AG08396 (cell line): ENCODE data around the gene ALAD.
"Not testable (repeated sequence)": the region's sequence is repeated elsewhere in the genome, so short reads cannot be mapped to it uniquely, and the experiment has no call there.

Experiments used
- DNase-seq: peaks from one replicate; pipeline ENCODE4 v3.0.0; 2012; ENCODE audit warnings: low spot score, mixed read lengths

ALAD gene

DNA sequence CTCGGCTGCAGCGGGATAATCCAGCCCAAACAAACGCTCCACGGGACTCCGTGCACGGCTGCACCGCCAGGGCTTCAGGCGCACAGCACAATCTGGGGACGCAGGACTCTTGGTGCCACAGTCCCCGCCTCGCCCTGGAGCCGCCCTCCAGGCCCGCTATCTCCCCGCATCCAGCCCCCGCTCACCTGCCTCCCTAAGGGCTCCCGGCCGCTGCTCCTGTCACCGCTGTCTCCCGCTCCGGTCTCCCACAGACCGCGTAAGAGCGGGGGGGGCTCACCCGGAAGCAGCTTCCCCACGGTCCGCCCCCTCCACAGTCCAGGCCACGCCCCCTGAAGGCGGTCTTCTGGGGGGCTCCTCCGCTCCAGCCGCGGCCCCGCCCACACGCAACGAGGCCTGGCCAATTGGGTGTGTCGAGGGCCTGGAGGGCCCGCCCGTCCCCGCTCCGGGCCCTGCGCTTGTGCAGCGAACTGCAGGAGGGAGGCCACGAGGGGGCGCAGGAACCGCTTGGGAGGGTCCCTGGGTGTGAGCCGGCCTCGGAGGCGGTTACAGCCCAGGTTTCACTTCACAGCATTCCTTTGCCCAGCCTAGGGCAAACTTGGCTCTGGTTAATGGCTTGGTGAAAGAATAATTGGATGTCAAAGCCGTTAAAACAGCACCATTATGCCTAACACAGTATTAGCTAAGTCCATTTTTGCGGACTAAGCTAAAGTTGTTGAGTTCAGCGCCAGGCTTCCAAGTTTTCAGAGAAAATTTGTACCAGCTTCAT is at the start of gene ALAD:
TSS of gene ALAD (minus strand) at position 258 of the 766 bp plus-strand sequence. CDS start 7,725 bp downstream, outside the sequence.
- peak; percentile 99 for DNase-seq

GRCh38 chr9:113449376-113449775 is 48.3 kb upstream of the ALAD start:
- no peak for DNase-seq

DNA sequence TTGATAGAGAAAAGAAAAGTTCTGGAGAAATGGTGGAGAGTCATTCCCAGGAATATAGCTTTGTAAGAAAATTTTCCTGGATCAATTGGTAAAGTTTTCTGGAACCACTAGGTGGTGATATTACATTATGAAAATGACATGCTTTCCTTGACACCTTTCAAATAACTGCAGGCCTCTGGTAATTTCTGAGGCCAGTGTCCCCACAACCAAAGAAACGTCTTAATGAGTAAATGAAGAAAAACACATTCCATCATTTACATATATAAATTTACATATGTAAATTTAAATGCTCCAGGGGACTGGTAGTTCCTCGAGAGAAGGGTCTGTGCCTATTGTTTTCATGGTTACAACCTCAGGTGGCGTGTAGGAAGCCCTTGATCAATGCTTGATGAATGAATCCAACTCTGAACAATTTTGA is 45.2 kb upstream of the ALAD start:
- DNase-seq = peak; percentile 67

DNA sequence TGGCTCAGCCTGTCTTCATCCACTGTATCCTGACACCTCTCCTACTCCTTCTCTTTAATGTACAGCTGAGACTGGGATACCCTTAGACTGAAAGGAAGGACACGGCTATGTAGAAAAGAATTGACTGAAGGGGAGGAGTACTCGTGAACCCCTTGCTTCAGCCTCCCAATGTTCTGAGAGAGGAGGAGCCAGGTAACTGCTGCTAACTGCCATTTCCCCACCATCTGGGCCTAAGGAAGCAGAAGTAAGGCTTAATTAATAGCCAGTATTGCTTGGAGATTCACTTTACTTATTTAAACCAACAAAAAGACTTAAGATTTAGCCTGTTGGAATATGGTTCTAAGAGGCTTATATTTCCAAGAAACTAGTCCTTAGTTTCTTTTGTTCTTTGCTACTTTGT is 43.7 kb upstream of the ALAD start:
- no peak for DNase-seq

- not testable (repeated sequence) for DNase-seq
Measured at GRCh38 chr9:113437716-113438115, 36.6 kb upstream of the ALAD start.

GRCh38 chr9:113436728-113437515 is 35.8 kb upstream of the ALAD start:
- peak; percentile 39 for DNase-seq

DNA sequence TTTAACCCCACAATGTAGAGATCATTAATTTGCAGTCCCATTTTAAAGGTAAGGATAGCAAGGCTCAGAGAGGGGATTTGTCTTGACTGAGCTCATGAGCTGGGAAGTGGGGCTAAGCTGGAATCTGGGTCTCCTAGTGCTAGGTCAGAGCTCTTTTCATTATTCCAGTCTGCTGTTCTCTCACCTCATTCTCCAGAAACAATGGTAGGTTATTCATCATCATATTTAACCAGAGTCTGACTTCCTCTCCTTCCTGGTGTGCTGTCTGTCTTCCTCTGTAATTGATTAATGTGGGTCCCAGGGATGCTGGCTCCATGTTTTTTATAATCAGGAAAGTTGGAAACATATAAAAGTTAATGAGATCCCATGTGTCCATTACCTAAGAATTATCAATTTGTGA is 30.1 kb upstream of the ALAD start:
- no peak for DNase-seq

DNA sequence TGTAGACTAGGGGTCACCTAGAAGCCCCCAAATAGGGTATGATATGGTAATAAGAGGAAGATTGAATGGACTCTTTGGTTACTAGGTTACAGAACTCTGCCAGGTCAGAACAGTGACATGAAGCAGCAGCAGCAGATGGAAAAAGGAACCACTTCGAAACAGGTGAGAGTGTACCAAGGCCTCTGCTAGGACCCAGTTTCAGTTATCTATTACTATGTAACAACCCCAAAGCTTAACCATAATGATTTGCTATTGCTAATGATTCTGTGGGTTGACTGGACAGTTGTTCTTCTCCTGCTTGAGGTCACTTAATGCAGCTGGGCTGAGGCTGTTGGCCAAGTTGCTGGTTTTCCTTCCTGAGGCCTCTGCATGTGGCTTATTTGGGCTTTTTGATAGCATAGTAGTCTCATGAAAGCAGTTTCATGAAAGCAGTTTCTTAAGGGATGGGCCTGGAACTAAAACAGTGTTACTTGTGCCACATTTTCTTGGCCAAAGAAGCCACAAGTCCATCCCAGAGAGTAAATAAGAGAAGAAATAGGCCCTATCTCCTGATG is 27.1 kb upstream of the ALAD start:
- DNase-seq = no peak

GRCh38 chr9:113427629-113428028 is 26.5 kb upstream of the ALAD start:
- DNase-seq = no peak

DNA sequence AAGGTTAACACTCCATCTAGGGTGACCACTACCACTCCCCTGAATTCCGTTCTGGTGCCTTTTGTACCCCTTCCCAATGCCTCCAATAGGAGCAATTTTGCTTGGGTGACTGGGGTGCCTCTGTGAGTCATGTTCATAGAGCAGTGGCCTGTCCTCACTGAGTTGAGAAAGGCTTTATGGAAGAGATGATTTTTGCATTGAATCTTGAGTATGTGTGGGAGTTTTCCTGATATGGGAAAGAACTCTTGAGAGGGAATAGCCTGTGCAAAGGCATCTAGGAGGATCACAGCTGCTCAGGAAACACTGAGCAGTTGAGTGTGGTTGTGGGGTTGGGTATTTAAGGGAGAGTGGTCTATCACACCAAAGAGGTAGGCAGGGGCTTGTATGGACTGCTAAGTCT is 25.6 kb upstream of the ALAD start:
- no peak for DNase-seq

GRCh38 chr9:113425072-113425471 is 24.0 kb upstream of the ALAD start:
- no peak for DNase-seq

GRCh38 chr9:113421726-113422125 is 20.6 kb upstream of the ALAD start:
- no peak for DNase-seq

GRCh38 chr9:113417370-113417769 is 16.3 kb upstream of the ALAD start:
- DNase-seq = no peak

DNA sequence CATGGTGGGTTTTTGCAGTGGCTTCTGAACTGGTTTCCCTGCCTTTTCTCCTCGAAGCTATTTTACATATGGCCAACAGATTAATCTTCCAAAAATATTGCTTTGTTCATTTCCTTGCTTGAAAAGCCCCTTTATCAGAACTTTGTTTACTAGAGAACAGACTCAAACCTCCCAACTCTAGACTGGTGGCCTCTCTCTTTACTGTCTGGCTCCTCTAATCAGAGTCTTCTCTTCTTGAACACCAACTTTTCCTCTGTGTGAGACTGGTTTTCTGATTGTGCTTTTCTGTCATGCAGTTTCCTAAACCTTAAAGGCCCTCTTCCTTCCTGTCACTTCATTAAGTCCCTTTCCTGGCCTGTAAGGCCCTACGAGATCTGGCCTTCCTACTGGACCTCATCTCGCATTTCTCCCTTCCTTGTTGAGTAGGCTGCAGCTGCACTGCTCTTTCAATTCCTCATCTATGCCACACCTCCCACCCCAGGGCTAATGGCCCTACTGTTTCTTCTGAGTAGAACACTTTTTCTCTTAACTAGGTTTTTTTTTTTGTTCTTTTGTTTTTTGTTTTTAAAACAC is 15.2 kb upstream of the ALAD start:
- DNase-seq = no peak

GRCh38 chr9:113410207-113410864 is 9.3 kb upstream of the ALAD start, which contains the start of the genes C9orf43 and POLE3:
C9orf43 (plus strand) TSS chr9:113410747; CDS start chr9:113413494, 2,747 bp downstream.
POLE3 (minus strand) TSS chr9:113410675; CDS start chr9:113410293, 382 bp downstream.
- peak; percentile 94 for DNase-seq

DNA sequence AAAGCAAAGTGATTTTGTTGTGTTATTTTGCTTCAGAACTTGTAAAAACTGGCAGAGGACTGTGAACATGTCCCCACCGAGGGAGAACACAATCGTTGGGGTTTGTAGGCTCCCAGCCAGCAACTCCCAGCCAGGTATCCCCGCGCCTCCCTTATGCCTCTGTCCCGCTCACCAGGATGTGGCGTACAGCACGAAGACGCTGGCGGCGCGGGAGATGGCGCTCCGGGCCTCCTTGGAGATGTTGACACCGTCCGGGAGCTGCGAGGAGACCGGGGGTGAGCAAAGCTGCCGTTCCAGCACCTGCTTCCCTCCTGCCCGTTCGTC is 8.8 kb upstream of the ALAD start:
- DNase-seq = no peak

GRCh38 chr9:113409481-113409880 is 8.4 kb upstream of the ALAD start:
- DNase-seq = no peak

GRCh38 chr9:113406873-113407511 is 5.9 kb upstream of the ALAD start:
- DNase-seq = peak; percentile 71

DNA sequence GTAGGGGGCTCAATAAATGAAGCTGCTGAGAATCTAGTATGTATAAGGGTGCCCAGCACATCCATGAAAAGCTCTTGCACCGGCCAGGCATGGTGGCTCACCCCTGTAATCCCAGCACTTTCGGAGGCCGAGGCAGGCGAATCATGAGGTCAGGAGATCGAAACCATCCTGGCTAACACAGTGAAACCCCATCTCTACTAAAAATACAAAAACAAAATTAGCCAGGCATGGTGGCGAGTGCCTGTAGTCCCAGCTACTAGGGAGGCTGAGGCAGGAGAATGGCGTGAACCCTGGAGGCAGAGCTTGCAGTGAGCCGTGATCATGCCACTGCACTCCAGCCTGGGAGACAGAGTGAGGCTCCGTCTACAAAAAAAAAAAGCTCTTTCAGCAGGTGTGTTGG is 5.3 kb upstream of the ALAD start:
- not testable (repeated sequence) for DNase-seq

- no peak for DNase-seq
Measured at GRCh38 chr9:113403646-113404045, 2.6 kb upstream of the ALAD start.

DNA sequence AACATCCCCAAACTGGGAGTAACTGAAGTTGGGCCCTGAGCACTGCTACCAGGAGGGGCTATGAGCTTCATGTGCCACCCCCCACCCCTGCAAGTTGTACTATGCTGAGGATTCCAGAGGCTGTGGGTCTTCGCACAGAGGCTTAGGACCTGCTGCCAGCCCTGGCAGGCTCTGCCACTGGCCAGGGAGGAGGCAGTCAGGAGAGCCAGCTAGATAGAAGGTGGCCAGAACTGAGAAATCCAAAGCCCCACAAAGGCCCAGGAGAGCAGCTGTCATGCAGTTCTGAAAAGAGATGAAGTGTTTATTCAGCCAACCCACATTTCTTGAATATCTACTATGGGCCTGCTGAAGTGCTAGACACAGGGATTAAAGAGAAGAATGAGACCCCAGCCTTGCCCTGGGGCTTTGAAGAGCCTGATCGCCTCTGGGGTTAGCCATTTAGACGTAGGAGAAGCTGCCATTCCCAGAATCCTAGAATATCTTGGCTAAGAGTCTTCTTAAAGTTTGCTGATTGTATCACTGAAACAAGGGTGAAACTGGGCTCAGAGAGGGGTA is 1.4 kb downstream of the ALAD start:
- no peak for DNase-seq
